ENCODE results near the gene SHPK. TPM values are rescaled to one million over a fixed set of nuclear protein-coding genes. Genes with fewer than 3 reads are reported as not detected.

SHPK gene
- total RNA-seq, 1 donor from 2014 or later = 7.8 TPM

DNA sequence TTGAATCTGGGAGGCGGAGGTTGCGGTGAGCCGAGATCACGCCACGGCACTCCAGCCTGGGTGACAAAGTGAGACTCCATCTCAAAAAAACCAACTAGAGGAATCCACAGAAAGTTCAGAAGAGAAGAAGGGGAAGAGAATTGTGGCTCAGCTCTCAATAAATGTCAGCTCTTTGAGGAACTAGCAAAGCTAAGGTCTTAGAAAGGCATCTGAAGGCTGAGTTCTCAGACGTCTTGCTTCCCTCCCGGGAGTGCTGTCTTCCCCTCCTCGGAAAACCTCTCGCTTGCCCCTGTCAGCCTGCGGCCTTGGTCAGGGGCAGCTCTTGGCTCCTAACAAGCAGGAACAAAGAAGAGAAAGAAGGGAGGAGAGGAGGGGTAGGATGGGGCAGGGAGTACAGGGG is 5.3 kb downstream of the SHPK start:
- H3K4me3 Mint-ChIP-seq (ENCODE audit: unreplicated experiment) = no peak overlapping the region
- H3K79me2 ChIP-seq (ENCODE audit: insufficient read depth, low read length) = peaks cover 17% of the 10 kb centered on the region
- peaks cover 9% of the 10 kb centered on the region for H4K20me1 ChIP-seq (ENCODE audit: insufficient read depth, low read length)
- H3K4me2 ChIP-seq (ENCODE audit: low read length) = no peak overlapping the region
- no peaks in the 10 kb centered on the region for H3K27me3 ChIP-seq (ENCODE audit: insufficient read depth, low read length)
- H3K27ac Mint-ChIP-seq (ENCODE audit: unreplicated experiment) = no peak overlapping the region
- H3K27ac ChIP-seq (ENCODE audit: low read depth, low read length) = no peak overlapping the region
- H3K4me1 Mint-ChIP-seq (ENCODE audit: low read depth, unreplicated experiment) = peaks cover 2% of the 10 kb centered on the region
- peaks cover 4% of the 10 kb centered on the region for H3K4me1 ChIP-seq (ENCODE audit: insufficient read depth, low read length)
- peaks cover 11% of the 10 kb centered on the region for H3K36me3 ChIP-seq (ENCODE audit: insufficient read depth, low read length)
- H3K27me3 Mint-ChIP-seq (ENCODE audit: low read depth, unreplicated experiment) = no peaks in the 10 kb centered on the region
- FAIRE-seq (no peak), DNase-seq (ENCODE audit: low read depth) (no peak)
- no peaks in the 10 kb centered on the region for H3K9me3 ChIP-seq (ENCODE audit: insufficient read depth, low read depth, low read length)
- H3K4me3 ChIP-seq (ENCODE audit: insufficient read depth, low read depth, low read length) = no peak overlapping the region
- no peaks in the 10 kb centered on the region for H3K9me3 Mint-ChIP-seq (ENCODE audit: unreplicated experiment)
- TF ChIP-seq CTCF (IDR thresholded peaks at IDR 0.05; ENCODE audit: insufficient read depth, low read depth, low read length) = no peak
- no peak for TF ChIP-seq EZH2 (IDR thresholded peaks at IDR 0.05; ENCODE audit: insufficient read depth, low read length)
- H3K36me3 Mint-ChIP-seq (ENCODE audit: low read depth, unreplicated experiment) = peaks cover 18% of the 10 kb centered on the region
- H3K9ac ChIP-seq (ENCODE audit: low read length) = no peak overlapping the region
- no peak overlapping the region for H2AFZ ChIP-seq (ENCODE audit: low read depth, low read length)

GRCh38 chr17:3627769-3628167 is 8.3 kb downstream of the SHPK start:
- Mint-ChIP-seq H3K4me3 (ENCODE audit: unreplicated experiment) (no peak overlapping the region), H3K9me3 (ENCODE audit: unreplicated experiment) (no peaks in the 10 kb centered on the region), H3K27me3 (ENCODE audit: low read depth, unreplicated experiment) (no peaks in the 10 kb centered on the region), H3K27ac (ENCODE audit: unreplicated experiment) (no peak overlapping the region), H3K4me1 (ENCODE audit: low read depth, unreplicated experiment) (no peaks in the 10 kb centered on the region), H3K36me3 (ENCODE audit: low read depth, unreplicated experiment) (peaks cover 31% of the 10 kb centered on the region)
- Histone ChIP-seq H3K9ac (ENCODE audit: low read length) (no peak overlapping the region), H2AFZ (ENCODE audit: low read depth, low read length) (no peak overlapping the region), H3K4me1 (ENCODE audit: insufficient read depth, low read length) (no peaks in the 10 kb centered on the region), H3K36me3 (ENCODE audit: insufficient read depth, low read length) (peaks cover 14% of the 10 kb centered on the region), H3K27ac (ENCODE audit: low read depth, low read length) (no peak overlapping the region), H3K79me2 (ENCODE audit: insufficient read depth, low read length) (peaks cover 4% of the 10 kb centered on the region), H3K4me3 (ENCODE audit: insufficient read depth, low read depth, low read length) (no peak overlapping the region), H3K9me3 (ENCODE audit: insufficient read depth, low read depth, low read length) (no peaks in the 10 kb centered on the region), H3K27me3 (ENCODE audit: insufficient read depth, low read length) (no peaks in the 10 kb centered on the region), H3K4me2 (ENCODE audit: low read length) (no peak overlapping the region), H4K20me1 (ENCODE audit: insufficient read depth, low read length) (peaks cover 9% of the 10 kb centered on the region)
- TF ChIP-seq EZH2 (IDR thresholded peaks at IDR 0.05; ENCODE audit: insufficient read depth, low read length) = no peak
- DNase-seq (ENCODE audit: low read depth) = no peak
- no peak for FAIRE-seq

DNA sequence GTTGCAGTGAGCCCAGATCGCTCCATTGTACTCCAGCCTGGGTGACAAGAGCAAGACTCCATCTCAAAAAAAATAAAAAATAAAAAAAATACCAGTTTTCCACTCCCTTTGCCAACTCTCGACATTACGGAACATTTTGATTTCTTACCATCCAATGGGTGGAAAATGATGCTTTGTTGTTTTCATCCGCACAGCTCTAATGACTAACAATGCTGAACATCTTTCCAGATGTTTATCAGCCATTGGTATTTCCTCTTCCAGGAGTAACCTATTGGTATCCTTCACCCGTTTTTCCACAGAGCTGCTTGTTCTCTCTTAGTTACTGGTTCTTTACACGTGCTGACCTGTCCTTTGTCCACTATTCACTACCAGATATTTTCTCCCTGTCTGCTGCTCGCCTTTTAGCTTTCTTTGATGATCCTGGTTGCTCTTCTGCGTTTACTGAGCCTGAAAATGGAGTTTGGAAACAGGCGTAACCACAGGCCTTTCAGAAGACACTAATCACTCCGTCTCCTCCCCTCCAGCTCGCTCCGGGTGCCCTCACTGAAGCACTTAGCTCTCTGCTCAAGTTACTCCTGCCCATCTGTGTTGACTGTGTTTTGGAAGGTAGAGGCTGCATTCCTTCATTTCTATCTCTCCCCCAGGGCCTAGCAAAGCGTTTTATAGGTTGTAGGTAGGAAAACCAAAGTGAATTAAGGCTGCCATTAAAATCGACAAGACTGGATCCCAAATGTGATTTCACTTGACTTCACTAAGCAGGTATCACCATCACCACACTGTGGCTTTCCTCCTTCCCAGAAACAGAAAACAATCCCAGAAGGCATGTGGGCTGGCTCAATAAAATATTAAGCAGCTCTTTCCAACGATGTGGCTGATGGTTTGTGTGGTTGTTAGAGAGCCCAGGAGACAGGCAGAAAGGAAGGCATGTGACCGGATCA is 8.9 kb downstream of the SHPK start:
- Histone ChIP-seq H2AFZ (ENCODE audit: low read depth, low read length) (no peak overlapping the region), H3K4me3 (ENCODE audit: insufficient read depth, low read depth, low read length) (no peak overlapping the region), H3K4me2 (ENCODE audit: low read length) (no peak overlapping the region), H3K9ac (ENCODE audit: low read length) (no peak overlapping the region), H3K27me3 (ENCODE audit: insufficient read depth, low read length) (no peaks in the 10 kb centered on the region), H4K20me1 (ENCODE audit: insufficient read depth, low read length) (peaks cover 5% of the 10 kb centered on the region), H3K36me3 (ENCODE audit: insufficient read depth, low read length) (peaks cover 14% of the 10 kb centered on the region), H3K79me2 (ENCODE audit: insufficient read depth, low read length) (peaks cover 4% of the 10 kb centered on the region), H3K27ac (ENCODE audit: low read depth, low read length) (no peak overlapping the region), H3K4me1 (ENCODE audit: insufficient read depth, low read length) (no peaks in the 10 kb centered on the region), H3K9me3 (ENCODE audit: insufficient read depth, low read depth, low read length) (no peaks in the 10 kb centered on the region)
- FAIRE-seq (no peak), DNase-seq (ENCODE audit: low read depth) (no peak)
- H3K4me3 Mint-ChIP-seq (ENCODE audit: unreplicated experiment) = no peak overlapping the region
- TF ChIP-seq EZH2 (IDR thresholded peaks at IDR 0.05; ENCODE audit: insufficient read depth, low read length) = no peak
- TF ChIP-seq CTCF (IDR thresholded peaks at IDR 0.05; ENCODE audit: insufficient read depth, low read depth, low read length) = no peak
- peaks cover 32% of the 10 kb centered on the region for H3K36me3 Mint-ChIP-seq (ENCODE audit: low read depth, unreplicated experiment)
- no peaks in the 10 kb centered on the region for H3K4me1 Mint-ChIP-seq (ENCODE audit: low read depth, unreplicated experiment)
- H3K9me3 Mint-ChIP-seq (ENCODE audit: unreplicated experiment) = no peaks in the 10 kb centered on the region
- peak overlapping the region; percentile 29 for H3K27ac Mint-ChIP-seq (ENCODE audit: unreplicated experiment)
- H3K27me3 Mint-ChIP-seq (ENCODE audit: low read depth, unreplicated experiment) = no peaks in the 10 kb centered on the region

All from astrocyte (in vitro differentiated cells and primary cell).